GM19467 (cell line): ENCODE results near the gene PRTFDC1.

ENCODE experiments used
- ATAC-seq: cut with Tn5 transposase; IDR thresholded peaks from one replicate; pipeline ENCODE4 v1.9.1; 2021; ENCODE audit warnings: mild to moderate bottlenecking, moderate library complexity; ENCODE audit not compliant: unreplicated experiment

The PRTFDC1 gene

GRCh38 chr10:24882047-24882698 lies 70.2 kb downstream of the PRTFDC1 start:
- ATAC-seq: no peak

GRCh38 chr10:24879861-24880260 lies 72.5 kb downstream of the PRTFDC1 start:
- ATAC-seq: no peak

GRCh38 chr10:24874133-24874532 lies 78.3 kb downstream of the PRTFDC1 start:
- ATAC-seq: no peak

GRCh38 chr10:24873281-24873683 lies 79.1 kb downstream of the PRTFDC1 start:
- ATAC-seq: no peak

GRCh38 chr10:24872790-24873182 lies 79.6 kb downstream of the PRTFDC1 start:
- no peak for ATAC-seq

- no peak for ATAC-seq
These were observed 80.2 kb downstream of the PRTFDC1 start for GRCh38 chr10:24872049-24872789.

GRCh38 chr10:24871011-24871935 lies 81.1 kb downstream of the PRTFDC1 start:
- no peak for ATAC-seq

GRCh38 chr10:24869354-24870015 lies 82.9 kb downstream of the PRTFDC1 start:
- no peak for ATAC-seq

- ATAC-seq: no peak
These were observed 85.5 kb downstream of the PRTFDC1 start for GRCh38 chr10:24866604-24867583.

- no peak for ATAC-seq
These were observed 86.6 kb downstream of the PRTFDC1 start for GRCh38 chr10:24865783-24866182.

GRCh38 chr10:24862589-24862988 lies 89.8 kb downstream of the PRTFDC1 start:
- no peak for ATAC-seq

GRCh38 chr10:24858288-24859270 lies 93.8 kb downstream of the PRTFDC1 start:
- ATAC-seq: no peak

GRCh38 chr10:24857031-24857725 lies 95.2 kb downstream of the PRTFDC1 start:
- no peak for ATAC-seq

GRCh38 chr10:24854256-24854655 lies 98.2 kb downstream of the PRTFDC1 start:
- ATAC-seq: no peak

- no peak for ATAC-seq
These were observed 98.7 kb downstream of the PRTFDC1 start for GRCh38 chr10:24853661-24854060.

- no peak for ATAC-seq
These were observed 100.8 kb downstream of the PRTFDC1 start for GRCh38 chr10:24851629-24852028.

- no peak for ATAC-seq
These were observed 101.6 kb downstream of the PRTFDC1 start for GRCh38 chr10:24850727-24851296.
